BJ (cell line): ENCODE data around the gene C1orf167. TPM values are rescaled to one million over a fixed set of nuclear protein-coding genes. Genes with fewer than 3 reads are reported as not detected.

Experiments
- CTCF ChIA-PET: fragments of 350-600 bp; formaldehyde crosslinking; extraction: SDS; loops from one replicate; lab custom pipeline; 2021; ENCODE audit warnings: antibody characterized with exemption, inconsistent platforms; lab: Yijun Ruan, JAX
- POLR2A ChIA-PET: fragments of 300-600 bp; sonication (Branson Sonifier 250); formaldehyde crosslinking; extraction: SDS; loops from one replicate; lab custom pipeline; 2021; ENCODE audit warnings: antibody characterized with exemption; lab: Charles Lee
- DNase-seq: peaks from one replicate; pipeline ENCODE4 v3.0.0-alpha.2; 2011; ENCODE audit warnings: low read depth
- H3K27me3 ChIP-seq: 2 replicates; pipeline ENCODE4 v1.6.0; 2011; ENCODE audit warnings: low read length; ENCODE audit not compliant: control insufficient read depth, insufficient read depth
- H3K36me3 ChIP-seq: 2 replicates; pipeline ENCODE4 v1.5.1; 2011; ENCODE audit warnings: low read length; ENCODE audit not compliant: control insufficient read depth, insufficient read depth
- H3K4me3 ChIP-seq: 2 replicates; pipeline ENCODE4 v1.5.1; 2011; ENCODE audit warnings: low read depth, mild to moderate bottlenecking, control low read depth, low read length
- CTCF ChIP-seq: IDR thresholded peaks from 2 replicates; pipeline ENCODE4 v1.5.1; 2011; ENCODE audit warnings: low read depth, mild to moderate bottlenecking, control low read depth, inconsistent platforms, low read length, moderate library complexity; ENCODE audit not compliant: insufficient read depth
- polyA minus RNA-seq: library from RNA; depleted of rRNA, polyadenylated mRNA; stranded (reverse); fragments of >200 nt; gene quantifications from 2 replicates; pipeline ENCODE4 v1.2.3, GENCODE V29; 2011; rRNA and poly(A)+ RNA removed
- polyA plus RNA-seq: library from polyadenylated mRNA; depleted of rRNA; stranded (reverse); fragments of >200 nt; gene quantifications from 2 replicates; pipeline ENCODE4 v1.2.3, GENCODE V29; 2011; rRNA removed

Gene C1orf167
- polyA plus RNA-seq (0.48 and 0.54 TPM in 2 replicates), polyA minus RNA-seq (not detected in 2 replicates)

- CTCF ChIA-PET: interaction anchor here (1.3 to 1.5 kb wide), 2 partner anchors 8 to 10 kb away, joined by 3 to 4 read pairs; no protein-coding TSS in a partner anchor
- DNase-seq: no peak
Observed at GRCh38 chr1:11761988-11762406, at the start of gene C1orf167. C1orf167 (plus strand) TSS chr1:11762193; CDS start chr1:11764401, 2,208 bp downstream.

GRCh38 chr1:11712285-11712684 is 49.7 kb upstream of the C1orf167 start:
- TF ChIP-seq CTCF: no peak
- H3K27me3 ChIP-seq: 0 out of 2 replicates have a peak, but pooled peaks cover 2% of the 10 kb centered on the region
- CTCF ChIA-PET: interaction anchor here (0.6 to 4.7 kb wide), 4 partner anchors 14 to 48 kb away, joined by 3 to 30 read pairs (median 4); partner anchors contain the start of gene FBXO6

More at GRCh38 chr1:11761988-11762406, at the start of gene C1orf167:
- POLR2A ChIA-PET: no interaction called here
- no peak within 1 kb of the TSS for H3K4me3 ChIP-seq
- no peaks in the 10 kb centered on the region for H3K36me3 ChIP-seq
- peaks cover 5% of the 10 kb centered on the region for H3K27me3 ChIP-seq
- no peak for TF ChIP-seq CTCF

GRCh38 chr1:11713095-11713494 is 48.9 kb upstream of the C1orf167 start:
- Histone ChIP-seq H3K4me3 (no peak overlapping the region), H3K36me3 (no peaks in the 10 kb centered on the region), H3K27me3 (no peaks in the 10 kb centered on the region)
- CTCF ChIA-PET: interaction anchor here (0.6 to 3.4 kb wide), 2 partner anchors 18 to 63 kb away, joined by 3 to 18 read pairs; no protein-coding TSS in a partner anchor
- DNase-seq: no peak
- POLR2A ChIA-PET: no interaction called here
- no peak for TF ChIP-seq CTCF

More at GRCh38 chr1:11712285-11712684, 49.7 kb upstream of the C1orf167 start:
- Histone ChIP-seq H3K4me3 (no peak overlapping the region), H3K36me3 (no peaks in the 10 kb centered on the region)
- POLR2A ChIA-PET: no interaction called here
- no peak for DNase-seq

GRCh38 chr1:11714831-11715575 is 47.0 kb upstream of the C1orf167 start:
- DNase-seq: no peak
- CTCF ChIA-PET: interaction anchor here (1.0 to 3.4 kb wide), 6 partner anchors 9 to 69 kb away, joined by 3 to 18 read pairs (median 4); partner anchors contain the start of gene FBXO6
- POLR2A ChIA-PET: no interaction called here
- no peak for TF ChIP-seq CTCF
- no peak overlapping the region for H3K4me3 ChIP-seq
- H3K27me3 ChIP-seq: 0 out of 2 replicates have a peak, but pooled peaks cover 2% of the 10 kb centered on the region
- H3K36me3 ChIP-seq: no peaks in the 10 kb centered on the region
